Esophagus muscularis mucosa (tissue), 4 donors: ENCODE results near the gene HSD11B2.

Source experiments
- CTCF ChIP-seq, 3 experiments: fragments of 200-600 bp in 2 of 3; fragments of 450-650 bp in 1 of 3; sonication (generic) in 2 of 3; IDR thresholded peaks; one replicate each; pipeline ENCODE4 v1.5.1; 2017 to 2019; ENCODE audit warnings: antibody characterized with exemption in 3 of 3, mild to moderate bottlenecking in 2 of 3, moderate library complexity in 1 of 3
- EP300 ChIP-seq: sonication (generic); formaldehyde crosslinking; IDR thresholded peaks from one replicate; pipeline ENCODE4 v1.6.1; 2017; ENCODE audit warnings: antibody characterized with exemption
- POLR2A ChIP-seq: fragments of 450-650 bp; IDR thresholded peaks from one replicate; pipeline ENCODE4 v1.6.1; 2017; ENCODE audit warnings: antibody characterized with exemption, moderate library complexity, mild to moderate bottlenecking, low read depth

- TF ChIP-seq POLR2A (no peak), CTCF (IDR thresholded peaks at IDR 0.05) (no peak), EP300 (no peak)
Measured at GRCh38 chr16:67482233-67482924, 51.5 kb downstream of the HSD11B2 start.
